GM12875 (cell line): ENCODE data around the gene KCNA5.

Experiments used
- H3K4me3 ChIP-seq: one replicate; pipeline ENCODE4 v1.5.1; 2011; ENCODE audit warnings: low read depth, low read length, control low read depth
- CTCF ChIP-seq: IDR thresholded peaks from 2 replicates; pipeline ENCODE4 v1.5.1; 2011; ENCODE audit warnings: low read depth, mild to moderate bottlenecking, control low read depth, inconsistent platforms, low read length, moderate library complexity, borderline replicate concordance; ENCODE audit not compliant: insufficient read depth

Gene KCNA5

GRCh38 chr12:5043589-5044419 is at the start of gene KCNA5:
KCNA5 (plus strand) TSS chr12:5043879; CDS start chr12:5044148, 269 bp downstream.
- no peak for TF ChIP-seq CTCF
- no peak within 1 kb of the TSS for H3K4me3 ChIP-seq

- H3K4me3 ChIP-seq, result no peak overlapping the region
- no peak for TF ChIP-seq CTCF
These were observed 49.1 kb upstream of the KCNA5 start for GRCh38 chr12:4994622-4995021.

- no peak overlapping the region for H3K4me3 ChIP-seq
- TF ChIP-seq CTCF, result no peak
These were observed 47.0 kb upstream of the KCNA5 start for GRCh38 chr12:4996714-4997113.

GRCh38 chr12:4997939-4998338 is 45.7 kb upstream of the KCNA5 start:
- no peak for TF ChIP-seq CTCF
- H3K4me3 ChIP-seq, result no peak overlapping the region

- no peak for TF ChIP-seq CTCF
These were observed 43.5 kb upstream of the KCNA5 start for GRCh38 chr12:5000204-5000603.

GRCh38 chr12:5000658-5001385 is 42.9 kb upstream of the KCNA5 start:
- no peak for TF ChIP-seq CTCF

More at GRCh38 chr12:5000204-5000603, 43.5 kb upstream of the KCNA5 start:
- no peak overlapping the region for H3K4me3 ChIP-seq

GRCh38 chr12:5003025-5003666 is 40.5 kb upstream of the KCNA5 start:
- TF ChIP-seq CTCF, result peak; percentile 100
- no peak overlapping the region for H3K4me3 ChIP-seq

More at GRCh38 chr12:5000658-5001385, 42.9 kb upstream of the KCNA5 start:
- no peak overlapping the region for H3K4me3 ChIP-seq
